Measurements from ENCODE around the gene ACVR1.

Gene ACVR1

GRCh38 chr2:157743051-157743450 is 133.1 kb downstream of the ACVR1 start:
- H3K4me2 ChIP-seq (ENCODE audit: insufficient read depth, low read length) = no peak overlapping the region
- H2AFZ ChIP-seq (ENCODE audit: low read depth, low read length) = no peak overlapping the region
- no peaks in the 10 kb centered on the region for H3K4me1 ChIP-seq (ENCODE audit: insufficient read depth, low read length)
- no peak overlapping the region for H3K9ac ChIP-seq (ENCODE audit: low read depth, low read length)
- ATAC-seq (ENCODE audit: insufficient read depth, low read depth) = peak; percentile 56; the same call in 1 of the 3 replicates
- no peaks in the 10 kb centered on the region for H4K20me1 ChIP-seq (ENCODE audit: insufficient read depth, low read length)
- TF ChIP-seq EZH2 (IDR thresholded peaks at IDR 0.05; ENCODE audit: borderline replicate concordance, low read depth, low read length, severe bottlenecking) = no peak
- H3K9me3 ChIP-seq (ENCODE audit: insufficient read depth, low read length, severe bottlenecking) = no peaks in the 10 kb centered on the region
- H3K79me2 ChIP-seq (ENCODE audit: insufficient read depth, low read length) = no peaks in the 10 kb centered on the region
- H3K36me3 ChIP-seq (ENCODE audit: insufficient read depth, low read length) = no peaks in the 10 kb centered on the region
- no peaks in the 10 kb centered on the region for H3K27me3 ChIP-seq (ENCODE audit: insufficient read depth, low read length, poor library complexity)
- DNase-seq = no peak
- no peak overlapping the region for H3K4me3 ChIP-seq (ENCODE audit: low read depth in 1 of 2, low read length in 2 of 2)
- H3K27ac ChIP-seq (ENCODE audit: low read length) = no peak overlapping the region

- Histone ChIP-seq H3K9ac (ENCODE audit: low read depth, low read length) (no peak overlapping the region), H3K4me3 (ENCODE audit: low read depth in 1 of 2, low read length in 2 of 2) (no peak overlapping the region), H2AFZ (ENCODE audit: low read depth, low read length) (no peak overlapping the region), H4K20me1 (ENCODE audit: insufficient read depth, low read length) (no peaks in the 10 kb centered on the region), H3K27ac (ENCODE audit: low read length) (no peak overlapping the region), H3K36me3 (ENCODE audit: insufficient read depth, low read length) (0 out of 2 replicates have a peak, but pooled peaks cover 3% of the 10 kb centered on the region), H3K79me2 (ENCODE audit: insufficient read depth, low read length) (no peaks in the 10 kb centered on the region), H3K4me2 (ENCODE audit: insufficient read depth, low read length) (no peak overlapping the region), H3K9me3 (ENCODE audit: insufficient read depth, low read length, severe bottlenecking) (no peaks in the 10 kb centered on the region), H3K27me3 (ENCODE audit: insufficient read depth, low read length, poor library complexity) (no peaks in the 10 kb centered on the region), H3K4me1 (ENCODE audit: insufficient read depth, low read length) (no peaks in the 10 kb centered on the region)
- DNase-seq (no peak), ATAC-seq (ENCODE audit: insufficient read depth, low read depth) (no peak)
- TF ChIP-seq EZH2 (IDR thresholded peaks at IDR 0.05; ENCODE audit: borderline replicate concordance, low read depth, low read length, severe bottlenecking) (no peak), CTCF (IDR thresholded peaks at IDR 0.05; ENCODE audit: borderline replicate concordance, extremely low read depth, low read length, poor library complexity, severe bottlenecking) (no peak)
These were observed 134.2 kb downstream of the ACVR1 start for GRCh38 chr2:157741819-157742484.

DNA sequence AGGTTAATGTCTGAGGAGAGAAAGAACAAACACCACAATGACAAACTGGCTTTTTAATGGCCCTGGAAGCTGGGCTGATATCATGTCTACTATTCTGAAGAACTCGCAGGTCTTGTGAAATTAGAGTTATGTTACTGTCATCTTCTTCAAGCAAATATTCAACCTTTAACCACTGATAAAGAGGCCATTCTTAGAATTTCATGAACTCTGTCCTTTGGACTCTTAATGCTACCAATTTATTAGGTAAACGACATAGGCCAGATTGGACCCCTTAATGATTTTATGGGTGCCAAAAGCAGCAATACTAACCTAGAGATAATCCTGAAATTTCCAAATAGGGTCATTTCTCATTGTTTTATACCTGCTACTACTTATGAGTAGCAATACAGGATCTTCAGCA is 138.5 kb downstream of the ACVR1 start:
- Histone ChIP-seq H3K27me3 (ENCODE audit: insufficient read depth, low read length, poor library complexity) (no peaks in the 10 kb centered on the region), H3K4me2 (ENCODE audit: insufficient read depth, low read length) (no peak overlapping the region), H3K27ac (ENCODE audit: low read length) (no peak overlapping the region), H3K79me2 (ENCODE audit: insufficient read depth, low read length) (no peaks in the 10 kb centered on the region), H4K20me1 (ENCODE audit: insufficient read depth, low read length) (no peaks in the 10 kb centered on the region), H3K9me3 (ENCODE audit: insufficient read depth, low read length, severe bottlenecking) (no peaks in the 10 kb centered on the region), H3K9ac (ENCODE audit: low read depth, low read length) (no peak overlapping the region), H3K4me1 (ENCODE audit: insufficient read depth, low read length) (no peaks in the 10 kb centered on the region), H3K4me3 (ENCODE audit: low read depth in 1 of 2, low read length in 2 of 2) (no peak overlapping the region), H3K36me3 (ENCODE audit: insufficient read depth, low read length) (0 out of 2 replicates have a peak, but pooled peaks cover 3% of the 10 kb centered on the region), H2AFZ (ENCODE audit: low read depth, low read length) (no peak overlapping the region)
- ATAC-seq (ENCODE audit: insufficient read depth, low read depth) = no peak
- no peak for TF ChIP-seq CTCF (IDR thresholded peaks at IDR 0.05; ENCODE audit: borderline replicate concordance, extremely low read depth, low read length, poor library complexity, severe bottlenecking)
- no peak for TF ChIP-seq EZH2 (IDR thresholded peaks at IDR 0.05; ENCODE audit: borderline replicate concordance, low read depth, low read length, severe bottlenecking)
- no peak for DNase-seq

DNA sequence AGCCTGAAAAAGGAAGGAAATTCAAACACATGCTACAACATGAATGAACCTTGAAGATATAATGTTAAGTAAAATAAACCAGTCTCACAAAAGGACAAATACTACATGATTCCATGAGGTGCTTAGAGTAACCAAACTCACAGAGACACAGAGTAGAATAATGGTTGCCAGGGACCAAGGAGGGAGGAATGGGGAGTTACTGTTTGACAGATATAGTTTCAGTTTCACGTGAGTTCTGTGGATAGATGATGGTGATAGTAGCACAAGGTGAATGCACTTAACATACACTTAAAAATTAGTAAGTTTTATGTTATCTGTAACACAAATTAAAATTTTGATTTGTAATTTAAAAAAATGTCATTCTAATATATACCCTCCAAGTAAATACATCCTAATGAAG is 140.6 kb downstream of the ACVR1 start:
- no peak overlapping the region for H2AFZ ChIP-seq (ENCODE audit: low read depth, low read length)
- H3K36me3 ChIP-seq (ENCODE audit: insufficient read depth, low read length) = 0 out of 2 replicates have a peak, but pooled peaks cover 3% of the 10 kb centered on the region
- no peaks in the 10 kb centered on the region for H3K9me3 ChIP-seq (ENCODE audit: insufficient read depth, low read length, severe bottlenecking)
- H3K4me1 ChIP-seq (ENCODE audit: insufficient read depth, low read length) = no peaks in the 10 kb centered on the region
- H3K27ac ChIP-seq (ENCODE audit: low read length) = no peak overlapping the region
- H3K79me2 ChIP-seq (ENCODE audit: insufficient read depth, low read length) = no peaks in the 10 kb centered on the region
- no peak overlapping the region for H3K4me3 ChIP-seq (ENCODE audit: low read depth in 1 of 2, low read length in 2 of 2)
- H4K20me1 ChIP-seq (ENCODE audit: insufficient read depth, low read length) = no peaks in the 10 kb centered on the region
- no peaks in the 10 kb centered on the region for H3K27me3 ChIP-seq (ENCODE audit: insufficient read depth, low read length, poor library complexity)
- no peak overlapping the region for H3K4me2 ChIP-seq (ENCODE audit: insufficient read depth, low read length)
- no peak for ATAC-seq (ENCODE audit: insufficient read depth, low read depth)
- no peak for DNase-seq
- H3K9ac ChIP-seq (ENCODE audit: low read depth, low read length) = no peak overlapping the region
- TF ChIP-seq EZH2 (IDR thresholded peaks at IDR 0.05; ENCODE audit: borderline replicate concordance, low read depth, low read length, severe bottlenecking) (no peak), CTCF (IDR thresholded peaks at IDR 0.05; ENCODE audit: borderline replicate concordance, extremely low read depth, low read length, poor library complexity, severe bottlenecking) (no peak)
